ENCODE measurements around the gene IRAK1BP1. TPM values are rescaled to one million over a fixed set of nuclear protein-coding genes. Genes with fewer than 3 reads are reported as not detected.

The IRAK1BP1 gene
- total and polyA plus RNA-seq, 9 of the 15 experiments (the other 6 are each of a cell fraction or from before 2014, with no cell fraction given) = 1.8 to 3.7 (median 2.1) TPM

DNA sequence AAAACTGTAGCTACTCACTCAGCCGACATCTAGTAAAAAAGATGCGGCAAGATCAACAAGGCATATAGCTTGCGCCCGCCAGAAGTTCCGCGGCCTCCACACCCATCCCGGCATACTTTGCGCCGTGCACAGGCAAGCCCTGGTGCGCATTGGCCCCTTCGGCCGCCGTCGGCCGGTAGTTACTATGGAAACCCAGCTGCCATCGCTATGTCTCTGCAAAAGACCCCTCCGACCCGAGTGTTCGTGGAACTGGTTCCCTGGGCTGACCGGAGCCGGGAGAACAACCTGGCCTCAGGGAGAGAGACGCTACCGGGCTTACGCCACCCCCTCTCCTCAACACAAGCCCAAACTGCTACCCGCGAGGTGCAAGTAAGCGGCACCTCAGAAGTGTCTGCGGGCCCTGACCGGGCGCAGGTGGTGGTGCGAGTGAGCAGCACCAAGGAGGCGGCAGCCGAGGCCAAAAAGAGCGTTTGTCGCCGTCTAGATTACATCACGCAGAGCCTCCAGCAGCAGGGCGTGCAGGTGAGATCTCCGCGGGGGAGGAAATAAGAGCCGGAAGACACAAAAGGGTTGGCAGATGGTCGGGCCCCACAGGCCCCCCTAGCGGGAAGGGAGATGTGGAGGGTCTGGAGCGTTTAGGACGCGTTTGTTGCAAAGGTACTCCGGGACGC lies at the start of gene IRAK1BP1 (continued):
- TF ChIP-seq ZFX (CRISPR knock-in tag; IDR thresholded peaks at IDR 0.05) (peak; percentile 58), BRD9 (IDR thresholded peaks at IDR 0.05; ENCODE audit: low read depth, partially characterized antibody) (no peak), BCOR (IDR thresholded peaks at IDR 0.05) (no peak), ZBTB7A (IDR thresholded peaks at IDR 0.05; ENCODE audit: borderline replicate concordance, control insufficient read depth, low read depth, low read length) (peak; percentile 63; the same call in 1 of the 2 replicates), TFAM (CRISPR knock-in tag; conservative IDR thresholded peaks at IDR 0.05) (no peak), ZNF444 (CRISPR knock-in tag; IDR thresholded peaks at IDR 0.05) (no peak), KLF1 (tag; IDR thresholded peaks at IDR 0.05) (no peak)
- TF ChIP-seq, protein P1, sequence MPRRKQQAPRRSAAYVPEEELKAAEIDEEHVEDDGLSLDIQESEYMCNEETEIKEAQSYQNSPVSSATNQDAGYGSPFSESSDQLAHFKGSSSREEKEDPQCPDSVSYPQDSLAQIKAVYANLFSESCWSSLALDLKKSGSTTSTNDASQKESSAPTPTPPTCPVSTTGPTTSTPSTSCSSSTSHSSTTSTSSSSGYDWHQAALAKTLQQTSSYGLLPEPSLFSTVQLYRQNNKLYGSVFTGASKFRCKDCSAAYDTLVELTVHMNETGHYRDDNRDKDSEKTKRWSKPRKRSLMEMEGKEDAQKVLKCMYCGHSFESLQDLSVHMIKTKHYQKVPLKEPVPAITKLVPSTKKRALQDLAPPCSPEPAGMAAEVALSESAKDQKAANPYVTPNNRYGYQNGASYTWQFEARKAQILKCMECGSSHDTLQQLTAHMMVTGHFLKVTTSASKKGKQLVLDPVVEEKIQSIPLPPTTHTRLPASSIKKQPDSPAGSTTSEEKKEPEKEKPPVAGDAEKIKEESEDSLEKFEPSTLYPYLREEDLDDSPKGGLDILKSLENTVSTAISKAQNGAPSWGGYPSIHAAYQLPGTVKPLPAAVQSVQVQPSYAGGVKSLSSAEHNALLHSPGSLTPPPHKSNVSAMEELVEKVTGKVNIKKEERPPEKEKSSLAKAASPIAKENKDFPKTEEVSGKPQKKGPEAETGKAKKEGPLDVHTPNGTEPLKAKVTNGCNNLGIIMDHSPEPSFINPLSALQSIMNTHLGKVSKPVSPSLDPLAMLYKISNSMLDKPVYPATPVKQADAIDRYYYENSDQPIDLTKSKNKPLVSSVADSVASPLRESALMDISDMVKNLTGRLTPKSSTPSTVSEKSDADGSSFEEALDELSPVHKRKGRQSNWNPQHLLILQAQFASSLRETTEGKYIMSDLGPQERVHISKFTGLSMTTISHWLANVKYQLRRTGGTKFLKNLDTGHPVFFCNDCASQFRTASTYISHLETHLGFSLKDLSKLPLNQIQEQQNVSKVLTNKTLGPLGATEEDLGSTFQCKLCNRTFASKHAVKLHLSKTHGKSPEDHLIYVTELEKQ (CRISPR knock-in tag; IDR thresholded peaks at IDR 0.05) = no peak
- TF ChIP-seq, protein P2, sequence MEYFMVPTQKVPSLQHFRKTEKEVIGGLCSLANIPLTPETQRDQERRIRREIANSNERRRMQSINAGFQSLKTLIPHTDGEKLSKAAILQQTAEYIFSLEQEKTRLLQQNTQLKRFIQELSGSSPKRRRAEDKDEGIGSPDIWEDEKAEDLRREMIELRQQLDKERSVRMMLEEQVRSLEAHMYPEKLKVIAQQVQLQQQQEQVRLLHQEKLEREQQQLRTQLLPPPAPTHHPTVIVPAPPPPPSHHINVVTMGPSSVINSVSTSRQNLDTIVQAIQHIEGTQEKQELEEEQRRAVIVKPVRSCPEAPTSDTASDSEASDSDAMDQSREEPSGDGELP (CRISPR knock-in tag; IDR thresholded peaks at IDR 0.05; ENCODE audit: borderline replicate concordance) = peak; percentile 51; the same call in 1 of the 2 replicates
- TF ChIP-seq, protein P3, sequence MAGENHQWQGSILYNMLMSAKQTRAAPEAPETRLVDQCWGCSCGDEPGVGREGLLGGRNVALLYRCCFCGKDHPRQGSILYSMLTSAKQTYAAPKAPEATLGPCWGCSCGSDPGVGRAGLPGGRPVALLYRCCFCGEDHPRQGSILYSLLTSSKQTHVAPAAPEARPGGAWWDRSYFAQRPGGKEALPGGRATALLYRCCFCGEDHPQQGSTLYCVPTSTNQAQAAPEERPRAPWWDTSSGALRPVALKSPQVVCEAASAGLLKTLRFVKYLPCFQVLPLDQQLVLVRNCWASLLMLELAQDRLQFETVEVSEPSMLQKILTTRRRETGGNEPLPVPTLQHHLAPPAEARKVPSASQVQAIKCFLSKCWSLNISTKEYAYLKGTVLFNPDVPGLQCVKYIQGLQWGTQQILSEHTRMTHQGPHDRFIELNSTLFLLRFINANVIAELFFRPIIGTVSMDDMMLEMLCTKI (IDR thresholded peaks at IDR 0.05; ENCODE audit: partially characterized antibody) = no peak
- TF ChIP-seq, protein P4, sequence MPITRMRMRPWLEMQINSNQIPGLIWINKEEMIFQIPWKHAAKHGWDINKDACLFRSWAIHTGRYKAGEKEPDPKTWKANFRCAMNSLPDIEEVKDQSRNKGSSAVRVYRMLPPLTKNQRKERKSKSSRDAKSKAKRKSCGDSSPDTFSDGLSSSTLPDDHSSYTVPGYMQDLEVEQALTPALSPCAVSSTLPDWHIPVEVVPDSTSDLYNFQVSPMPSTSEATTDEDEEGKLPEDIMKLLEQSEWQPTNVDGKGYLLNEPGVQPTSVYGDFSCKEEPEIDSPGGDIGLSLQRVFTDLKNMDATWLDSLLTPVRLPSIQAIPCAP (CRISPR knock-in tag; IDR thresholded peaks at IDR 0.05; ENCODE audit: borderline replicate concordance) = no peak
- TF ChIP-seq, protein P5, sequence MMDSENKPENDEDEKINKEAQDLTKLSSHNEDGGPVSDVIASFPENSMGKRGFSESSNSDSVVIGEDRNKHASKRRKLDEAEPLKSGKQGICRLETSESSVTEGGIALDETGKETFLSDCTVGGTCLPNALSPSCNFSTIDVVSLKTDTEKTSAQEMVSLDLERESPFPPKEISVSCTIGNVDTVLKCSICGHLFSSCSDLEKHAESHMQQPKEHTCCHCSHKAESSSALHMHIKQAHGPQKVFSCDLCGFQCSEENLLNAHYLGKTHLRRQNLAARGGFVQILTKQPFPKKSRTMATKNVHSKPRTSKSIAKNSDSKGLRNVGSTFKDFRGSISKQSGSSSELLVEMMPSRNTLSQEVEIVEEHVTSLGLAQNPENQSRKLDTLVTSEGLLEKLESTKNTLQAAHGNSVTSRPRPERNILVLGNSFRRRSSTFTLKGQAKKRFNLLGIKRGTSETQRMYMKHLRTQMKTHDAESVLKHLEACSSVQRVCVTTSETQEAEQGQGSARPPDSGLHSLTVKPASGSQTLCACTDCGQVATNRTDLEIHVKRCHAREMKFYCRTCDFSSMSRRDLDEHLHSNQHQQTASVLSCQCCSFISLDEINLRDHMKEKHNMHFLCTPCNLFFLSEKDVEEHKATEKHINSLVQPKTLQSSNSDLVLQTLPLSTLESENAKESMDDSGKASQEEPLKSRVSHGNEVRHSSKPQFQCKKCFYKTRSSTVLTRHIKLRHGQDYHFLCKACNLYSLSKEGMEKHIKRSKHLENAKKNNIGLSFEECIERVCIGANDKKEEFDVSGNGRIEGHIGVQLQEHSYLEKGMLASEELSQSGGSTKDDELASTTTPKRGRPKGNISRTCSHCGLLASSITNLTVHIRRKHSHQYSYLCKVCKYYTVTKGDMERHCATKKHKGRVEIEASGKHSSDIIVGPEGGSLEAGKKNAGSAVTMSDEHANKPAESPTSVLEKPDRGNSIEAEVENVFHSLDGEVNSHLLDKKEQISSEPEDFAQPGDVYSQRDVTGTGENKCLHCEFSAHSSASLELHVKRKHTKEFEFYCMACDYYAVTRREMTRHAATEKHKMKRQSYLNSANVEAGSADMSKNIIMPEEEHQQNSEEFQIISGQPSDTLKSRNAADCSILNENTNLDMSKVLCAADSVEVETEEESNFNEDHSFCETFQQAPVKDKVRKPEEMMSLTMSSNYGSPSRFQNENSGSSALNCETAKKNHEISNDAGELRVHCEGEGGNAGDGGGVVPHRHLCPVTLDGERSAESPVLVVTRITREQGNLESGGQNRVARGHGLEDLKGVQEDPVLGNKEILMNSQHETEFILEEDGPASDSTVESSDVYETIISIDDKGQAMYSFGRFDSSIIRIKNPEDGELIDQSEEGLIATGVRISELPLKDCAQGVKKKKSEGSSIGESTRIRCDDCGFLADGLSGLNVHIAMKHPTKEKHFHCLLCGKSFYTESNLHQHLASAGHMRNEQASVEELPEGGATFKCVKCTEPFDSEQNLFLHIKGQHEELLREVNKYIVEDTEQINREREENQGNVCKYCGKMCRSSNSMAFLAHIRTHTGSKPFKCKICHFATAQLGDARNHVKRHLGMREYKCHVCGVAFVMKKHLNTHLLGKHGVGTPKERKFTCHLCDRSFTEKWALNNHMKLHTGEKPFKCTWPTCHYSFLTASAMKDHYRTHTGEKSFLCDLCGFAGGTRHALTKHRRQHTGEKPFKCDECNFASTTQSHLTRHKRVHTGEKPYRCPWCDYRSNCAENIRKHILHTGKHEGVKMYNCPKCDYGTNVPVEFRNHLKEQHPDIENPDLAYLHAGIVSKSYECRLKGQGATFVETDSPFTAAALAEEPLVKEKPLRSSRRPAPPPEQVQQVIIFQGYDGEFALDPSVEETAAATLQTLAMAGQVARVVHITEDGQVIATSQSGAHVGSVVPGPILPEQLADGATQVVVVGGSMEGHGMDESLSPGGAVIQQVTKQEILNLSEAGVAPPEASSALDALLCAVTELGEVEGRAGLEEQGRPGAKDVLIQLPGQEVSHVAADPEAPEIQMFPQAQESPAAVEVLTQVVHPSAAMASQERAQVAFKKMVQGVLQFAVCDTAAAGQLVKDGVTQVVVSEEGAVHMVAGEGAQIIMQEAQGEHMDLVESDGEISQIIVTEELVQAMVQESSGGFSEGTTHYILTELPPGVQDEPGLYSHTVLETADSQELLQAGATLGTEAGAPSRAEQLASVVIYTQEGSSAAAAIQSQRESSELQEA (IDR thresholded peaks at IDR 0.05; ENCODE audit: low read depth) = peak; percentile 92

Measured in K562 (cell line).